GM23248 (cell line): ENCODE measurements around the gene UQCRQ.

ENCODE experiments used
- EZH2 ChIP-seq: fragments of 200-600 bp; sonication (generic); IDR thresholded peaks from 2 replicates; pipeline ENCODE4 v1.6.1; 2018; ENCODE audit warnings: antibody characterized with exemption, mild to moderate bottlenecking; ENCODE audit not compliant: insufficient read depth, poor library complexity, severe bottlenecking
- EZH2phosphoT487 ChIP-seq: fragments of 200-600 bp; sonication (generic); IDR thresholded peaks from 2 replicates; pipeline ENCODE4 v1.6.1; 2018; ENCODE audit warnings: antibody characterized with exemption, moderate library complexity, mild to moderate bottlenecking, low read depth; ENCODE audit not compliant: insufficient read depth

DNA sequence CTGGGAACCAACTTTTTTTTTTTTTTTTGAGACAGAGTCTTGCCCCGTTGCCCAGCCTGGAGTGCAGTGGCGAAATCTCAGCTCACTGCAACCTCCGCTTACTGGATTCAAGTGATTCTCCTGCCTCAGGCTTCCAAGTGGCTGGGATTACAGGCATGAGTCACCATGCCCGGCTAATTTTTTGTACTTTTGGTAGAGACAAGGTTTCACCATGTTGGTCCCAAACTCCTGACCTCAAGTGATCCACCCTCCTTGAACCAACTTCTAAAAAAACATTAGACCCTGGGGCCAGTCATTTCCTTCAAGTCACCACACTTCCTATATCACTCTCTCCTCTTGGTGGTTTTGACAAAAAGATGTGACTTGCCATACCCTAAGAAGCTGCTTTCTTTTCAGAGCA lies 25.1 kb upstream of the UQCRQ start:
- no peak for TF ChIP-seq EZH2
- TF ChIP-seq EZH2phosphoT487, result no peak
